Activated naive CD4-positive, alpha-beta T cell treated with anti-CD3 and anti-CD28 coated beads, Interleukin-2, amount 10 ng/mL, durations not matched to agents 7 days and 5 days (primary cell): ENCODE data around the gene ERO1B.
"Not testable (repeated sequence)": the region's sequence is repeated elsewhere in the genome, so short reads cannot be mapped to it uniquely, and the experiment has no call there.

Experiments
- CTCF ChIA-PET: fragments of 350-600 bp; sonication (Branson Sonifier 250); formaldehyde crosslinking; loops from one replicate; lab custom pipeline; 2021; ENCODE audit warnings: antibody characterized with exemption; lab: Charles Lee
- DNase-seq: peaks from one replicate; pipeline ENCODE4 v3.0.0-alpha.2; 2020
- H3K27ac Mint-ChIP-seq: one replicate; pipeline ENCODE4 v1.8.0; 2021; ENCODE audit warnings: mild to moderate bottlenecking, moderate library complexity, mixed read lengths
- H3K27me3 Mint-ChIP-seq: one replicate; pipeline ENCODE4 v1.8.0; 2021; ENCODE audit warnings: mild to moderate bottlenecking, mixed read lengths
- H3K36me3 Mint-ChIP-seq: one replicate; pipeline ENCODE4 v1.8.0; 2021; ENCODE audit warnings: mixed read lengths
- H3K4me1 Mint-ChIP-seq: one replicate; pipeline ENCODE4 v1.8.0; 2021; ENCODE audit warnings: mixed read lengths
- H3K4me3 Mint-ChIP-seq: one replicate; pipeline ENCODE4 v1.8.0; 2021; ENCODE audit warnings: mild to moderate bottlenecking, moderate library complexity, mixed read lengths
- H3K9me3 Mint-ChIP-seq: one replicate; pipeline ENCODE4 v1.8.0; 2021; ENCODE audit warnings: mixed read lengths

Gene ERO1B, protein sequence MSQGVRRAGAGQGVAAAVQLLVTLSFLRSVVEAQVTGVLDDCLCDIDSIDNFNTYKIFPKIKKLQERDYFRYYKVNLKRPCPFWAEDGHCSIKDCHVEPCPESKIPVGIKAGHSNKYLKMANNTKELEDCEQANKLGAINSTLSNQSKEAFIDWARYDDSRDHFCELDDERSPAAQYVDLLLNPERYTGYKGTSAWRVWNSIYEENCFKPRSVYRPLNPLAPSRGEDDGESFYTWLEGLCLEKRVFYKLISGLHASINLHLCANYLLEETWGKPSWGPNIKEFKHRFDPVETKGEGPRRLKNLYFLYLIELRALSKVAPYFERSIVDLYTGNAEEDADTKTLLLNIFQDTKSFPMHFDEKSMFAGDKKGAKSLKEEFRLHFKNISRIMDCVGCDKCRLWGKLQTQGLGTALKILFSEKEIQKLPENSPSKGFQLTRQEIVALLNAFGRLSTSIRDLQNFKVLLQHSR

GRCh38 chr1:236281654-236282424, at the start of gene ERO1B:
Gene ERO1B, minus strand, starts transcription at chr1:236281958. Its CDS starts 175 bp downstream, at chr1:236281783.
- Mint-ChIP-seq H3K27ac (peak within 1 kb of the TSS; percentile 67), H3K9me3 (no peaks in the 10 kb centered on the region), H3K27me3 (peaks cover 14% of the 10 kb centered on the region), H3K4me1 (peaks cover 39% of the 10 kb centered on the region), H3K36me3 (peaks cover 2% of the 10 kb centered on the region), H3K4me3 (peak within 1 kb of the TSS; percentile 85)
- CTCF ChIA-PET = no interaction called here
- DNase-seq = peak; percentile 97

DNA sequence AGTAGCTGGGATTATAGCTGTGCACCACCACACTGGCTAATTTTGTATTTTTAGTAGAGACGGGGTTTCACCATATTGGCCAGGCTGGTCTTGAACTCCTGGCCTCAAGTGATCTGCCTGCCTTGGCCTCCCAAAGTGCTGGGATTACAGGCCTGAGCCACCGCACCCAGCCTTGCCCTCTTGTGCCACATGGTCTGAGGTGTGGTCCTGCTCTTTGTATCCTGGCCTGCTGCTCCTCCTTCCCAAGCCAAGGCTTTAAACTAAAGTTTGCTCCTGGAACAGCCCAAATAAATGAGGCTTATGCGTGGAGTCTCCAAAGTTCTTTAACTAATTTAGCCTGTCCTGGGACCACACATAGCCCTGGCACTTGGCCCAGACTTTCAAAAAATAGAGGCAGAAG, 49.7 kb upstream of the ERO1B start:
- H3K36me3 Mint-ChIP-seq, H3K4me1 Mint-ChIP-seq, H3K27me3 Mint-ChIP-seq, H3K9me3 Mint-ChIP-seq, H3K4me3 Mint-ChIP-seq, H3K27ac Mint-ChIP-seq, DNase-seq: not testable (repeated sequence)
- CTCF ChIA-PET = interaction anchor here (1.2 kb wide), 1 partner anchor 18 kb away, joined by 3 read pairs; no protein-coding TSS in a partner anchor

DNA sequence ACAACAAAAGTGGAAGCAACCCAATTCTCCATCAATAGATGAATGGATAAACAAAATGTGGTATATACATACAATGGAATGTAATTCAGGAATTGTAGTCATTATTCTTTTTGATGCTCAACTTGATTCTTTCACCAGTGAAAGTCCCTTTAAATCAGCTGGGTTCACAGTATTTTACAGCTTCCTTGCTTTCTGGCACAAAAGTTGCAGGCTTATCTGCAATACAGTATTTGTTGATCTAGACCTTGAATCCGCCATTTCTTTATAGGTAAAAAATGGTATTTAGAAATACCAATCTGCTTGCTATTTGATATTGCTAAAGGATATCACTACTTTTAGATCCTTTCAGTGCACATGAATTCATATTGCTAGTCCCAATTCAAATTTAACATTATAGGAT, 44.7 kb upstream of the ERO1B start:
- CTCF ChIA-PET = no interaction called here
- DNase-seq = no peak
- no peaks in the 10 kb centered on the region for H3K27me3 Mint-ChIP-seq
- H3K4me1 Mint-ChIP-seq = no peaks in the 10 kb centered on the region
- no peak overlapping the region for H3K4me3 Mint-ChIP-seq
- peaks cover 14% of the 10 kb centered on the region for H3K9me3 Mint-ChIP-seq
- peaks cover 1% of the 10 kb centered on the region for H3K36me3 Mint-ChIP-seq
- no peak overlapping the region for H3K27ac Mint-ChIP-seq

GRCh38 chr1:236325567-236325966, 43.8 kb upstream of the ERO1B start:
- CTCF ChIA-PET = no interaction called here
- H3K4me1 Mint-ChIP-seq = no peaks in the 10 kb centered on the region
- H3K27me3 Mint-ChIP-seq = no peaks in the 10 kb centered on the region
- H3K9me3 Mint-ChIP-seq = peaks cover 14% of the 10 kb centered on the region
- no peak for DNase-seq
- H3K4me3 Mint-ChIP-seq = no peak overlapping the region
- no peak overlapping the region for H3K27ac Mint-ChIP-seq
- peaks cover 1% of the 10 kb centered on the region for H3K36me3 Mint-ChIP-seq

DNA sequence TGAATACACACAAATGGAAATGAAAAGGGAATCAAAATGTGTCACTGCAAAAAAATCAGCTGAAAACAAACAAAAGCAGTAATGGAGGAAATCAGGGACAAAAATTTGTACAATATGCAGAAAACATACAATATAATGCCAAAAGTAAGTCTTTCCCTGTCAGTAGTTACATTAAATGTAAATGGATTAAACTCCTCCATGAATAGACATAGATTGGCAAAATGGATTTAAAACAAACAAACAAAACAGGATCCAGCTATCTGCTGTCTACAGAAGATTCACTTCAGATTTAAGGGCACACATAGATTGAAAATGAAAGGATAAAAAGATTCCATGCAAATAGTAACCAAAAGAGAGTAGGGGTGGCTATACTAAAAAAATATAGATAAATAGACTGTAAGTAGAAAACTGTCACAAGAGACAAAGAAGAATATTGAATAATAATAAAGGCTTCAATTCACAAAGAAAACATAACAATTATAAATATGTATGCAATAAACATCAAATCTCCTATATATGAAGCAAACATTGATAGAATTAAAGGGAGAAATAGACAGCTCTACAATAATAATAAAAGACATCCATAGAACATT, 42.2 kb upstream of the ERO1B start:
- Mint-ChIP-seq H3K27me3 (no peaks in the 10 kb centered on the region), H3K9me3 (peaks cover 14% of the 10 kb centered on the region), H3K4me1 (no peaks in the 10 kb centered on the region), H3K27ac (no peak overlapping the region), H3K36me3 (peaks cover 1% of the 10 kb centered on the region), H3K4me3 (no peak overlapping the region)
- no peak for DNase-seq
- CTCF ChIA-PET = no interaction called here

- Mint-ChIP-seq H3K9me3 (peaks cover 14% of the 10 kb centered on the region), H3K4me1 (no peaks in the 10 kb centered on the region)
- CTCF ChIA-PET = no interaction called here
These were observed 41.0 kb upstream of the ERO1B start for GRCh38 chr1:236322566-236323409.

DNA sequence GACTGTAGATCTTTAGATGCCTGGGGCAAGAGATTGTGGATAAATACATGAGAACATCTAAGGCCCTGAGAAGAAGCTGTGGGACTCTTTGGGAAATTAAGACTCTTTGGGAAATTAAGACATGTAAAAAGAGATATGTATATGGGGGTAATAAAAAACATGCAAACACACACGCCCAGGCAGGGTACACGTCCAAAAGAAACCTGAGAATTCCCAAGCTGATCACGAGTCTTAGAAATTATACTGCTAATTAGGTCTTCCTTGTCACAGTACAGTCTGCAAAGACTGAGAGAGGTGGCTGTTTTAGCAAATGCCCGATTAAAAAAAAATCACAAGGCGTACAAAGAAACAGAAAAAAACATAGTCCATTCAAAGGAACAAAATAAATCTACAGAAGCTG, 39.3 kb upstream of the ERO1B start:
- no peak overlapping the region for H3K27ac Mint-ChIP-seq
- no peak for DNase-seq
- peaks cover 1% of the 10 kb centered on the region for H3K36me3 Mint-ChIP-seq
- H3K4me3 Mint-ChIP-seq = no peak overlapping the region
- H3K9me3 Mint-ChIP-seq = peaks cover 14% of the 10 kb centered on the region
- H3K27me3 Mint-ChIP-seq = no peaks in the 10 kb centered on the region
- CTCF ChIA-PET = no interaction called here
- no peaks in the 10 kb centered on the region for H3K4me1 Mint-ChIP-seq

More at GRCh38 chr1:236322566-236323409, 41.0 kb upstream of the ERO1B start:
- Mint-ChIP-seq H3K27me3 (no peaks in the 10 kb centered on the region), H3K36me3 (peaks cover 1% of the 10 kb centered on the region), H3K4me3 (no peak overlapping the region), H3K27ac (no peak overlapping the region)
- no peak for DNase-seq

DNA sequence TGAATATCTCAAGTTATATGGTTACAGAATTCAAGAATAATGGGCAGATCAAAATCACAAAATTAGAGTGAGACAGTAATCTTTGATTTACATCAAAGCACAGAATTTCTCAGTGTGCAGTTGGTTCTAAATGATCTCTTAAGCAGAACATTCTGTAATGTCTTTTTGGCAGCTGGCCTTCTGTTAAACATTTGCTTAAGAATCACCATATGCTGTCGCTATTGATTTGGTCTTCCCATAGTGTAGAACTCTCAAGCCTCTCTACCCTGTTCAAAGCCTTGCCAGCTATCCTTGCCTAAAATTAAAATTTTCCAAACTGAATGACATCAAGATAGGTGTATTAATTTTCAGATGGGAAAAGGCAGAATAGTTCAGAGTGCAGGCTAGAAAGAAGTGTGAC, 38.9 kb upstream of the ERO1B start:
- Mint-ChIP-seq H3K27ac (no peak overlapping the region), H3K4me1 (no peaks in the 10 kb centered on the region), H3K27me3 (no peaks in the 10 kb centered on the region), H3K36me3 (peaks cover 1% of the 10 kb centered on the region), H3K9me3 (peaks cover 14% of the 10 kb centered on the region), H3K4me3 (no peak overlapping the region)
- DNase-seq = no peak
- CTCF ChIA-PET = no interaction called here

DNA sequence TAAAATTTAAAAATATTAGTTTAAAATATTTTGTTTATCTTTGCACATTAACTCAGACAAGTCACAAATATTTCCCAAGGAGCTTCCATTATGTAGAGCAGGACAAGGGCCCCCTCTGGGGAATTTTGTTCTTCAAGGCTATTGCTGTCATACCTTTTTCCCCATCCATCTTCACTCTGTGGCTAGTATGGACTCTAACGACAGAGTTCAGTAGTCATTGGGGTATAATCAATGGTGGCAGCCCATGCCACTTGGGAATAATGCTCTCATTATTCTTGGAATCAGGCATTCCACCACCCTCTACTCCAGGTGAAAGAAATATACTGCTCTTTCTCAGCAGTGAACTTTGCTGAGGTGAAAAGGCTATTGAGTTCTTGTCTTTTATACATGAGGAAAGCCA, 38.5 kb upstream of the ERO1B start:
- Mint-ChIP-seq H3K9me3 (peaks cover 14% of the 10 kb centered on the region), H3K27me3 (no peaks in the 10 kb centered on the region)
- CTCF ChIA-PET = no interaction called here

DNA sequence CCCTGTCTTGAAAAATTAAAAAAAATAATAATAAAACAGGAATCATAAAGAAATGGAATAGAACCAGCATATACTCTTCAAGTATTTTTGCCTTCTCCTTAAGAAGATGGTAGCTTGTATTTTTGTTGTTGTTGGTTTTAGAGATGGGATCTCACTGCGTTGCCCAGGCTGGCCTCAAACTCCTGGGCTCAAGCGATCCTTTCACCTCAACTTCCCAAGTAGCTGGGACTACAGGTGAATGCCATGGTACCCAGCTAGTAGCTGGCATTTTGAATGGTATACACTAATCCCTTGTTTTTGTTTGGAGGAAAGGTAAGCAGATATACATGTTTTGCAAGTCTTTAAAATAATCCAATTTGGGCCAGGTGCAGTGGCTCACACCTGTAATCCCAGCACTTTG, 34.7 kb upstream of the ERO1B start:
- no peak for DNase-seq
- Mint-ChIP-seq H3K27me3 (no peaks in the 10 kb centered on the region), H3K36me3 (no peaks in the 10 kb centered on the region), H3K9me3 (no peaks in the 10 kb centered on the region), H3K4me3 (no peak overlapping the region), H3K27ac (no peak overlapping the region), H3K4me1 (no peaks in the 10 kb centered on the region)
- CTCF ChIA-PET = no interaction called here

More for the DNA sequence above, 38.5 kb upstream of the ERO1B start:
- peaks cover 1% of the 10 kb centered on the region for H3K36me3 Mint-ChIP-seq
- H3K4me1 Mint-ChIP-seq = no peaks in the 10 kb centered on the region
- H3K4me3 Mint-ChIP-seq = no peak overlapping the region
- H3K27ac Mint-ChIP-seq = no peak overlapping the region
- DNase-seq = no peak

DNA sequence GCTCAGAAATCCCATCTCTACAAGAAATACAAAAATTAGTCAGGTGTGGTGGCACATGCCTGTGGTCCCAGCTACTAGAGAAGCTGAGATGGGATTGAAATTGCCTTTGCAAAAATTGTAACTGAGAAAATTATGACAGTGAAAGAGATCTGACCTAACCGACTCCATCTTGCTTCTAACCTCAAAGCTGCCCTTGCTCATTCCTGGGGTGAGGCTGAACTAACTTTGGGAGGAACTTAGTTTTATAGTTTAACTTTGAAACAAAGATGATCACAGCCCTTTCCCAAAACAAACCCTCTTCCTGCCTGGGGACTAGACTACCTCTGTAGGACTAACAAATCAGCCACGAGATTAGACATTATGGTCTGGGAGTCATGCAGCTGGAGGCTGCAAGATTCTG, 33.8 kb upstream of the ERO1B start:
- H3K36me3 Mint-ChIP-seq = no peaks in the 10 kb centered on the region
- H3K4me3 Mint-ChIP-seq = no peak overlapping the region
- no peak overlapping the region for H3K27ac Mint-ChIP-seq
- no peaks in the 10 kb centered on the region for H3K27me3 Mint-ChIP-seq
- no peaks in the 10 kb centered on the region for H3K9me3 Mint-ChIP-seq
- CTCF ChIA-PET = no interaction called here
- no peak for DNase-seq
- H3K4me1 Mint-ChIP-seq = no peaks in the 10 kb centered on the region

DNA sequence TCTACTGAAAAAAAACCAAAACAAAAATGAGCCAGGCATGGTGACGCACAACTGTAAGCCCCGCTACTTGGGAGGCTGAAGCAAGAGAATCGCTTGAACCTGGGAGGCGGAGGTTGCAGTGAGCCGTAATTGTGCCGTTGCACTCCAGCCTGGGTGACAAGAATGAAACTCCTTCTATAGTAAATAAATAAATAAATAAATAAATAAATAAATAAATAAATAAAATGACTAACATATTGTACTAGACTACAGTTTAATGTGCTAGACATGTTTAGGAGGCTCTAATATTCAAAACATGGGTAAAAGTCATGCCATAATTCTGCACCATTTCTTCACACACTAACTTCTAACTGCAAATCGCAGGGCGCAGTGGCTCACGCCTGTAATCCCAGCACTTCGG, 33.3 kb upstream of the ERO1B start:
- Mint-ChIP-seq H3K4me1 (no peaks in the 10 kb centered on the region), H3K27me3 (no peaks in the 10 kb centered on the region), H3K36me3 (no peaks in the 10 kb centered on the region), H3K9me3 (no peaks in the 10 kb centered on the region), H3K4me3 (no peak overlapping the region), H3K27ac (no peak overlapping the region)
- CTCF ChIA-PET = no interaction called here
- DNase-seq = no peak

DNA sequence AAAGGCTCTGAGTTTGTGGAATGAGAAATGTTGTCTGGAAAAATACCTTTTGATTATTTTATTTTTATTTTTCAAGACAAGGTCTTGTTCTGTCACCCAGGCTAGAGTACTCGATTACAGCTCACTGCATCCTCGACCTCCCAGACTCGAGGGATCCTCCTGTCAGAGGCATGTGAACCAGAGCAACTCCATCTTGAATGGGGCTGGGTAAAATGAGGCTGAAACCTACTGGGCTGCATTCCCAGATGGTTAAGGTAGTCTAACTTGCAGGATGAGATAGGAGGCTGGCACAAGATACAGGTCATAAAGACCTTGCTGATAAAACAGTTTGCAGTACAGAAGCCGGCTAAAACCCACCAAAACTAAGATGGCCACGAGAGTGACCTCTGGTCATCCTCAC, 32.3 kb upstream of the ERO1B start:
- H3K36me3 Mint-ChIP-seq, DNase-seq, H3K4me3 Mint-ChIP-seq, H3K4me1 Mint-ChIP-seq, H3K9me3 Mint-ChIP-seq, H3K27me3 Mint-ChIP-seq, H3K27ac Mint-ChIP-seq: not testable (repeated sequence)
- CTCF ChIA-PET = interaction anchor here (0.6 kb wide), 1 partner anchor 17 kb away, joined by 3 read pairs; no protein-coding TSS in a partner anchor

DNA sequence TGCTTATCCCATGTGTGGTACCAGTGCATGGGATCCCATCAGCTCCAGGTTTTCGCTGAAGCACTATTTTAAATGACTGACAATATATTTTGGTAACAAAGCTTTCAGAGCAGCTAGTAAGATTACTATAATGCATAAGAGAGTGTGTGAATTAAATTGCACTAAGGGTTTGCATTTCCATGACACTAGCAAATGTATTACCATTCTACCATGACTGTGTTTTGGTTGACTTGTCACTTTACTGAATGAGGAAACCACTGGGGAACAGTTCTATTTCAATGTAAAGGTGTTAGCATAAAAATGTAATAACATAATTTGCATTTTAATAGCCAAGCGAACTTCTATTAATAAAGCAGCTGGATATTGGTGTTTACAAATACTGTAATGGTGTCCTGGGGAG, 31.7 kb upstream of the ERO1B start:
- Mint-ChIP-seq H3K36me3 (no peaks in the 10 kb centered on the region), H3K4me3 (no peak overlapping the region), H3K27me3 (no peaks in the 10 kb centered on the region), H3K27ac (no peak overlapping the region), H3K9me3 (no peaks in the 10 kb centered on the region), H3K4me1 (no peaks in the 10 kb centered on the region)
- CTCF ChIA-PET = interaction anchor here (0.6 kb wide), 1 partner anchor 18 kb away, joined by 3 read pairs; no protein-coding TSS in a partner anchor
- no peak for DNase-seq
